ENCODE measurements around the gene SNHG17. TPM values are rescaled to one million over a fixed set of nuclear protein-coding genes. Genes with fewer than 3 reads are reported as not detected.
A peak's percentile ranks its signal among the peaks of the same experiment; 100 is the strongest.

Gene SNHG17
- total and polyA plus RNA-seq, 9 of the 15 experiments (the other 6 are each of a cell fraction or from before 2014, with no cell fraction given) = 29.8 to 106 (median 57.7) TPM

- TF ChIP-seq ZBTB40 (IDR thresholded peaks at IDR 0.05) = peak; percentile 88
- TF ChIP-seq ZBTB40 (CRISPR knock-in tag; IDR thresholded peaks at IDR 0.05) = no peak
- peak; percentile 97 for TF ChIP-seq MEIS2 (IDR thresholded peaks at IDR 0.05; ENCODE audit: partially characterized antibody)
- TF ChIP-seq, protein P1, sequence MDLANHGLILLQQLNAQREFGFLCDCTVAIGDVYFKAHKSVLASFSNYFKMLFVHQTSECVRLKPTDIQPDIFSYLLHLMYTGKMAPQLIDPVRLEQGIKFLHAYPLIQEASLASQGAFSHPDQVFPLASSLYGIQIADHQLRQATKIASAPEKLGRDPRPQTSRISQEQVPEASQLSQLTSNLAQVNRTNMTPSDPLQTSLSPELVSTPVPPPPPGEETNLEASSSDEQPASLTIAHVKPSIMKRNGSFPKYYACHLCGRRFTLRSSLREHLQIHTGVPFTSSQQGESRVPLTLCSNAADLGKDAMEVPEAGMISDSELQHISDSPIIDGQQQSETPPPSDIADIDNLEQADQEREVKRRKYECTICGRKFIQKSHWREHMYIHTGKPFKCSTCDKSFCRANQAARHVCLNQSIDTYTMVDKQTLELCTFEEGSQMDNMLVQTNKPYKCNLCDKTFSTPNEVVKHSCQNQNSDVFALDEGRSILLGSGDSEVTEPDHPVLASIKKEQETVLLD (IDR thresholded peaks at IDR 0.05) = peak; percentile 99
- no peak for TF ChIP-seq HOMEZ (CRISPR knock-in tag; IDR thresholded peaks at IDR 0.05)
- 0 out of 2 replicates have a peak, but pooled peaks have one; percentile 16 for TF ChIP-seq NR2C1 (IDR thresholded peaks at IDR 0.05)
- peak; percentile 28; the same call in 1 of the 2 replicates for TF ChIP-seq NR2C1 (tag; IDR thresholded peaks at IDR 0.05)
- TF ChIP-seq, protein P2, sequence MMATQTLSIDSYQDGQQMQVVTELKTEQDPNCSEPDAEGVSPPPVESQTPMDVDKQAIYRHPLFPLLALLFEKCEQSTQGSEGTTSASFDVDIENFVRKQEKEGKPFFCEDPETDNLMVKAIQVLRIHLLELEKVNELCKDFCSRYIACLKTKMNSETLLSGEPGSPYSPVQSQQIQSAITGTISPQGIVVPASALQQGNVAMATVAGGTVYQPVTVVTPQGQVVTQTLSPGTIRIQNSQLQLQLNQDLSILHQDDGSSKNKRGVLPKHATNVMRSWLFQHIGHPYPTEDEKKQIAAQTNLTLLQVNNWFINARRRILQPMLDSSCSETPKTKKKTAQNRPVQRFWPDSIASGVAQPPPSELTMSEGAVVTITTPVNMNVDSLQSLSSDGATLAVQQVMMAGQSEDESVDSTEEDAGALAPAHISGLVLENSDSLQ (IDR thresholded peaks at IDR 0.05) = peak; percentile 67
- no peak for TF ChIP-seq KLF10 (CRISPR knock-in tag; IDR thresholded peaks at IDR 0.05)
- TF ChIP-seq POLR2AphosphoS5 (IDR thresholded peaks at IDR 0.05; ENCODE audit: control insufficient read depth, insufficient read depth, low read depth, low read length) = peak; percentile 29; the same call in 1 of the 2 replicates
- TF ChIP-seq RAD21 (CRISPR knock-in tag; conservative IDR thresholded peaks at IDR 0.05 in 1 of 2, IDR thresholded peaks at IDR 0.05 in 1 of 2) = peak; percentile 42 to 63; a peak in 2 of 4 replicates
- TF ChIP-seq ETV1 (tag; conservative IDR thresholded peaks at IDR 0.05; ENCODE audit: low read depth) = peak; percentile 65
- TF ChIP-seq BHLHE40 (IDR thresholded peaks at IDR 0.05; ENCODE audit: low read length) = peak; percentile 52; the same call in 1 of the 2 replicates
These were observed 37.6 kb upstream of the SNHG17 start, which contains the start of gene RALGAPB (continued) for GRCh38 chr20:38472513-38473366.

Measured in K562 (cell line).